ENCODE results near the gene THAP2.

- TF ChIP-seq POLR2A (IDR thresholded peaks at IDR 0.05) (no peak), CTCF (IDR thresholded peaks at IDR 0.05) (no peak)
Observed at GRCh38 chr12:71671816-71672215, 7.7 kb downstream of the THAP2 start.
